Breast epithelium (tissue), 4 donors: ENCODE data around the gene TTC28. TPM values are rescaled to one million over a fixed set of nuclear protein-coding genes. Genes with fewer than 3 reads are reported as not detected.
"Not testable (repeated sequence)": the region's sequence is repeated elsewhere in the genome, so short reads cannot be mapped to it uniquely, and the experiment has no call there.

Source experiments
- DNase-seq, 2 donors: peaks; one replicate each; pipeline ENCODE4 v3.0.0-alpha.2; 2019; ENCODE audit warnings: low spot score in 2 of 2
- H3K27ac ChIP-seq, 2 donors: fragments of 200-600 bp; sonication (generic) in 1 of 2; one replicate each; pipeline ENCODE4 v1.5.1; 2016 to 2019; ENCODE audit warnings: mild to moderate bottlenecking in 1 of 2
- H3K27me3 ChIP-seq, 2 donors: fragments of 200-600 bp; sonication (generic) in 1 of 2; one replicate each; pipeline versions ENCODE4 v1.5.1 to v1.6.0; 2017 to 2019; ENCODE audit warnings: control low read depth in 1 of 2, mild to moderate bottlenecking in 1 of 2
- H3K36me3 ChIP-seq: fragments of 200-600 bp; one replicate; pipeline ENCODE4 v1.5.1; 2019
- H3K4me1 ChIP-seq, 2 donors: fragments of 200-600 bp; sonication (generic); one replicate each; pipeline ENCODE4 v1.5.1; 2016 to 2019; ENCODE audit warnings: control low read depth in 1 of 2
- H3K4me3 ChIP-seq, 3 donors: fragments of 200-600 bp; sonication (generic); 1 replicate in 2 of 3; 2 replicates in 1 of 3; pipeline ENCODE4 v1.5.1; 2016 to 2019; ENCODE audit warnings: mild to moderate bottlenecking in 3 of 3, moderate library complexity in 2 of 3
- H3K9me3 ChIP-seq, 2 donors: fragments of 200-600 bp; sonication (generic) in 1 of 2; one replicate each; pipeline ENCODE4 v1.5.1; 2016 to 2019; ENCODE audit warnings: control low read depth in 1 of 2
- CTCF ChIP-seq, 3 donors: fragments of 450-650 bp; IDR thresholded peaks; one replicate each; pipeline ENCODE4 v1.5.1; 2016 to 2017; ENCODE audit warnings: antibody characterized with exemption in 3 of 3, mild to moderate bottlenecking in 3 of 3, moderate library complexity in 3 of 3
- POLR2A ChIP-seq: fragments of 450-650 bp; IDR thresholded peaks from one replicate; pipeline ENCODE4 v1.6.1; 2016; ENCODE audit warnings: antibody characterized with exemption, mild to moderate bottlenecking, moderate library complexity
- POLR2AphosphoS5 ChIP-seq, 3 donors: sonication (generic); formaldehyde crosslinking; IDR thresholded peaks; one replicate each; pipeline ENCODE4 v1.6.1; 2017; ENCODE audit warnings: antibody characterized with exemption in 3 of 3
- intact Hi-C: fragments of 100-400 bp; cut with DNase I; formaldehyde crosslinking; loops from one replicate; pipeline ENCODE4 v1.15.1; 2023; ENCODE audit warnings: low total_unique reads
- total RNA-seq, 3 donors: library from RNA; depleted of rRNA; stranded (reverse); fragments of >200 nt; gene quantifications; one replicate each; pipeline ENCODE4 v1.1.0, GENCODE V29; 2016

The TTC28 gene
- total RNA-seq, 3 donors from 2014 or later = 33.5 to 43.3 (median 40.2) TPM

DNA sequence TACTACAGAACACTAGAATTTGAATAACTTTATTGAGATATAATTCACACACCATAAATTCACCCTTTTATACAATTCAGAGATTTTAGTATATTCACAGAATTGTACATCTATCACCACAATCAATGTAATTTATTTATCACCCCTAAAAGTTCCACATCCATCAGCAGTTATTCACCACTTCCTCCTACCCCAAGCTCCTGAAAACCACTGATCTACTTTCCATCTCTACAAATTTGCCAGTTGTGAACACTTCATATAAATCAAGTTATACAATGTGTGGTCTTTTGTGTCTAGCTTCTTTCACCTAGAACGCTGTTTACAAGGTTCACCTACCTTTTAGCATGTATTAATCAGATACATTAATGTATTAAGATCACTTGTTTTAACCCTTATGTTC lies 179.6 kb downstream of the TTC28 start:
- intact Hi-C loops = no loop called here
- Histone ChIP-seq H3K27me3 (no peaks in the 10 kb centered on the region), H3K27ac (no peak overlapping the region), H3K36me3 (no peaks in the 10 kb centered on the region), H3K9me3 (no peaks in the 10 kb centered on the region), H3K4me3 (no peak overlapping the region), H3K4me1 (no peaks in the 10 kb centered on the region)
- no peak for TF ChIP-seq POLR2A
- TF ChIP-seq CTCF (IDR thresholded peaks at IDR 0.05) = no peak
- TF ChIP-seq POLR2AphosphoS5 (IDR thresholded peaks at IDR 0.05) = no peak
- no peak for DNase-seq

DNA sequence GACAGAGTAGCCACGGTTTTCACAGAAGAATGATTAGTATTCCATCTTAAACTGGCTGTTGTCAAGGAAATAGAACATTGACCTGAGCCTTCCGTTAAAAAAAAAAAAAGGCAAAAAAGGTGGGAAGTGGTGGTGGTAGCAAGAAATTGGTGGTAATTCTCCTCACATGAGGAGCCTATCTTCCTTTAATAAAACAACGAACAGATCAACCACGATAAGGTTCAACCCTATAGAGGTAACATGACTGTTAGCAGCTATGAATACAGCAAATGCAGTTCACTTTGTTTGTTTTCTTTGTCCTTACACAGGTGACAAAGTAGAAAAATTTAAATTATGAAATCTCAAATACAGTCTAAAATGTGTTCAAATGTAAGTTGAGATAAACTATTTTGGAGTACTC lies 181.6 kb downstream of the TTC28 start:
- H3K27me3 ChIP-seq = no peaks in the 10 kb centered on the region
- H3K4me1 ChIP-seq = no peaks in the 10 kb centered on the region
- no peak for DNase-seq
- intact Hi-C loops = no loop called here
- no peaks in the 10 kb centered on the region for H3K36me3 ChIP-seq
- no peak overlapping the region for H3K4me3 ChIP-seq
- no peaks in the 10 kb centered on the region for H3K9me3 ChIP-seq
- H3K27ac ChIP-seq = no peak overlapping the region
- no peak for TF ChIP-seq POLR2AphosphoS5 (IDR thresholded peaks at IDR 0.05)
- TF ChIP-seq POLR2A = no peak
- TF ChIP-seq CTCF (IDR thresholded peaks at IDR 0.05) = no peak

DNA sequence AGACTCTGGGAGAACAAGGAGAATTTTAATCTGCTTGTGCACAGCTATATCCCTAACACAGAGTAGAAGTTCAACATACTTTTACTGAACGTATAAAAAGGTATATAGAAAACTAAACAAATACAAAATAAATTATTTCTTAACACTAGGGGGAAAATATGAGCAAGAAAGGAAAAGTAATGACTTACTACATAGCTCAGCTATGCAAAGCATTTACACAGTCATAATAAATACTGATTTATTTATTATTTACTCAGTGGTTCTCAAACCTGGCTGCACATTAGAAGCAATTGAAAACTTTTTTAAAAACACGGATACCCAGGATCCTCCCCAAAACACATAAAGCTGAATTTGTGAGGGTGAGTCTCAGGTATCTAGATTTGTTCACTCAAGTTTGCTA lies 182.5 kb downstream of the TTC28 start:
- Histone ChIP-seq H3K9me3 (no peaks in the 10 kb centered on the region), H3K27me3 (no peaks in the 10 kb centered on the region), H3K4me1 (no peaks in the 10 kb centered on the region), H3K27ac (no peak overlapping the region), H3K4me3 (no peak overlapping the region), H3K36me3 (no peaks in the 10 kb centered on the region)
- DNase-seq = no peak
- intact Hi-C loops = no loop called here
- TF ChIP-seq CTCF (IDR thresholded peaks at IDR 0.05) (no peak), POLR2AphosphoS5 (IDR thresholded peaks at IDR 0.05) (no peak), POLR2A (no peak)

- intact Hi-C loops, H3K27me3 ChIP-seq, H3K36me3 ChIP-seq, H3K9me3 ChIP-seq, H3K4me1 ChIP-seq, H3K4me3 ChIP-seq, H3K27ac ChIP-seq, DNase-seq: not testable (repeated sequence)
Observed at GRCh38 chr22:28491289-28491688, 188.4 kb downstream of the TTC28 start.

GRCh38 chr22:28488825-28489224 lies 190.8 kb downstream of the TTC28 start:
- H3K27me3 ChIP-seq = no peaks in the 10 kb centered on the region
- DNase-seq = no peak
- H3K36me3 ChIP-seq = no peaks in the 10 kb centered on the region
- H3K9me3 ChIP-seq = no peaks in the 10 kb centered on the region
- no peak overlapping the region for H3K4me3 ChIP-seq
- H3K27ac ChIP-seq = no peak overlapping the region
- TF ChIP-seq CTCF (IDR thresholded peaks at IDR 0.05) (no peak), POLR2AphosphoS5 (IDR thresholded peaks at IDR 0.05) (no peak)
- intact Hi-C loops = no loop called here
- no peaks in the 10 kb centered on the region for H3K4me1 ChIP-seq

- intact Hi-C loops = no loop called here
- DNase-seq = no peak
- no peak overlapping the region for H3K27ac ChIP-seq
- H3K27me3 ChIP-seq = no peaks in the 10 kb centered on the region
- H3K4me1 ChIP-seq = no peaks in the 10 kb centered on the region
- TF ChIP-seq CTCF (IDR thresholded peaks at IDR 0.05) (no peak), POLR2A (no peak), POLR2AphosphoS5 (IDR thresholded peaks at IDR 0.05) (no peak)
- H3K9me3 ChIP-seq = no peaks in the 10 kb centered on the region
- H3K4me3 ChIP-seq = no peak overlapping the region
- no peaks in the 10 kb centered on the region for H3K36me3 ChIP-seq
Observed at GRCh38 chr22:28484662-28485061, 195.0 kb downstream of the TTC28 start.
